GM23338 (cell line): ENCODE results near the gene SPNS1. TPM values are rescaled to one million over a fixed set of nuclear protein-coding genes. Genes with fewer than 3 reads are reported as not detected.

ENCODE experiments used
- ATAC-seq: fragments of 200-7000 bp; cut with Tn5 transposase; 3 replicates; pipeline ENCODE4 v1.9.1; 2020
- DNase-seq: peaks from one replicate; pipeline ENCODE4 v3.0.0-alpha.2; 2015; ENCODE audit warnings: low spot score
- H2AFZ ChIP-seq: fragments of 200-600 bp; sonication (generic); 2 replicates; pipeline ENCODE4 v1.8.0; 2016; ENCODE audit warnings: antibody characterized with exemption, mild to moderate bottlenecking, moderate library complexity
- H3F3A ChIP-seq: fragments of 200-600 bp; sonication (generic); replicated peaks from 2 replicates; pipeline ENCODE4 v1.8.0; 2017; ENCODE audit warnings: antibody characterized with exemption, mixed run types, low read depth
- H3K27ac ChIP-seq: fragments of 200-600 bp; sonication (generic); 2 replicates; pipeline ENCODE4 v1.6.1; 2016; ENCODE audit warnings: low read depth
- H3K27me3 ChIP-seq: fragments of 200-600 bp; sonication (generic); 2 replicates; pipeline ENCODE4 v1.8.0; 2016; ENCODE audit warnings: mild to moderate bottlenecking, mixed run types, moderate library complexity; ENCODE audit not compliant: insufficient read depth
- H3K36me3 ChIP-seq: fragments of 200-600 bp; sonication (generic); 2 replicates; pipeline ENCODE4 v1.8.0; 2016; ENCODE audit warnings: mild to moderate bottlenecking; ENCODE audit not compliant: insufficient read depth
- H3K4me1 ChIP-seq: fragments of 200-600 bp; sonication (generic); 2 replicates; pipeline ENCODE4 v1.8.0; 2016; ENCODE audit warnings: mild to moderate bottlenecking, moderate library complexity; ENCODE audit not compliant: insufficient read depth
- H3K4me2 ChIP-seq: fragments of 200-600 bp; sonication (generic); 2 replicates; pipeline ENCODE4 v1.7.1; 2017; ENCODE audit warnings: mixed run types
- H3K4me3 ChIP-seq: fragments of 200-600 bp; sonication (generic); 2 replicates; pipeline ENCODE4 v1.6.1; 2016; ENCODE audit warnings: mixed run types
- H3K79me2 ChIP-seq: fragments of 200-600 bp; sonication (generic); replicated peaks from 2 replicates; pipeline ENCODE4 v1.8.0; 2017; ENCODE audit warnings: mild to moderate bottlenecking; ENCODE audit not compliant: insufficient read depth
- H3K9me2 ChIP-seq: fragments of 200-600 bp; sonication (generic); 2 replicates; pipeline ENCODE4 v1.8.0; 2017; ENCODE audit not compliant: insufficient read depth
- H4K20me1 ChIP-seq: fragments of 200-600 bp; sonication (generic); replicated peaks from 2 replicates; pipeline ENCODE4 v1.8.0; 2017; ENCODE audit warnings: mild to moderate bottlenecking; ENCODE audit not compliant: insufficient read depth
- H3K27ac Mint-ChIP-seq: 2 replicates; pipeline ENCODE4 v1.8.0; 2020; ENCODE audit warnings: inconsistent platforms, mild to moderate bottlenecking, moderate library complexity, mixed read lengths
- H3K27me3 Mint-ChIP-seq: 3 replicates; pipeline ENCODE4 v1.8.0; 2022; ENCODE audit warnings: low read depth, mild to moderate bottlenecking, moderate library complexity, mixed read lengths, inconsistent platforms; ENCODE audit not compliant: insufficient read depth, poor library complexity
- H3K36me3 Mint-ChIP-seq: 3 replicates; pipeline ENCODE4 v1.8.0; 2021; ENCODE audit warnings: low read depth, mild to moderate bottlenecking, inconsistent platforms, moderate library complexity, mixed read lengths
- H3K4me1 Mint-ChIP-seq: 3 replicates; pipeline ENCODE4 v1.8.0; 2020; ENCODE audit warnings: mild to moderate bottlenecking, inconsistent platforms, mixed read lengths
- H3K4me3 Mint-ChIP-seq: 3 replicates; pipeline ENCODE4 v1.8.0; 2021; ENCODE audit warnings: moderate library complexity, mild to moderate bottlenecking, inconsistent platforms, mixed read lengths
- H3K9me3 Mint-ChIP-seq: 3 replicates; pipeline ENCODE4 v1.8.0; 2020; ENCODE audit warnings: moderate library complexity, mild to moderate bottlenecking, inconsistent platforms, mixed read lengths
- EZH2phosphoT487 ChIP-seq: fragments of 200-600 bp; sonication (generic); IDR thresholded peaks from one replicate; pipeline ENCODE4 v1.8.1; 2018; ENCODE audit warnings: antibody characterized with exemption; ENCODE audit not compliant: unreplicated experiment
- NANOG ChIP-seq: IDR thresholded peaks from 2 replicates; pipeline ENCODE4 v1.6.1; 2016; ENCODE audit warnings: antibody characterized with exemption, borderline replicate concordance
- REST ChIP-seq: IDR thresholded peaks from one replicate; pipeline ENCODE4 v1.6.1; 2018; ENCODE audit warnings: antibody characterized with exemption; ENCODE audit not compliant: unreplicated experiment
- STAT1 ChIP-seq: IDR thresholded peaks from one replicate; pipeline ENCODE4 v1.6.1; 2016; ENCODE audit warnings: antibody characterized with exemption; ENCODE audit not compliant: unreplicated experiment
- ZNF114 ChIP-seq: fragments of 250-450 bp; sonication (Bioruptor Pico); IDR thresholded peaks from 2 replicates; pipeline ENCODE4 v1.5.0; 2020; ENCODE audit warnings: mild to moderate bottlenecking, moderate library complexity
- polyA plus RNA-seq: library from polyadenylated mRNA; unstranded; fragments of >200 nt; fragmentation: Nextera tagmentation; extraction: Ambion mirVana; gene quantifications from 2 replicates; pipeline ENCODE4 v1.2.1, GENCODE V29; 2016
- total RNA-seq: library from RNA; depleted of rRNA; stranded (reverse); fragments of >200 nt; shearing (Covaris generic); gene quantifications from 2 replicates; pipeline ENCODE4 v1.2.3, GENCODE V29; 2014
- TF ChIP-seq, protein P1 (sequence below): IDR thresholded peaks from 2 replicates; pipeline ENCODE4 v1.6.1; 2016; ENCODE audit warnings: antibody characterized with exemption
- TF ChIP-seq, protein P2 (sequence below), 2 experiments: fragments of 200-600 bp in 1 of 2; sonication (generic) in 1 of 2; conservative IDR thresholded peaks; 2 replicates each; pipeline versions ENCODE4 v1.5.1 to v1.6.1; 2016 to 2017; ENCODE audit warnings: antibody characterized with exemption in 2 of 2, low read depth in 2 of 2, mild to moderate bottlenecking in 2 of 2, moderate library complexity in 1 of 2

The SPNS1 gene
- total and polyA plus RNA-seq, 2 experiments from 2014 or later, result 37.2 to 48.5 TPM

DNA sequence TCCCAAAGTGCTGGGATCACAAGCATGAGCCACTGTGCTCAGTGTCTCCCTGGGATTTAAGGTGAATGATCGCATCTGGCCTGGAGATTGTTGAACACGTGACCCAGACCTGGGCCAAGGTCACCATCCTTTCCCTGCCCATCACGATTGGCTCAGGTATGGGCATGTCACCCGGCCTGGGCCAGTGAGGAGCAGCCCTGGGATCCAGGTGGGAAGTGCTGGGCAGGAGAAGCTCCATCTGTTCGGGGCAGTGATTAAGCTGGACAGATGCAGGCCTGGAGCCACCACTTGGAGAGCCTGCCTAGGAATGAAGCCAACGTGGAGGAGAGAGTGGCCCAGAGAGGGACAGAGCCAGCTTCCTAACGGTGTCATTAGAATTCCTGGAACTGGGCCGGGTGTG, 17.1 kb downstream of the SPNS1 start:
- H3K4me2 ChIP-seq, result no peak overlapping the region
- H2AFZ ChIP-seq, result no peak overlapping the region
- Mint-ChIP-seq H3K4me1 (no peaks in the 10 kb centered on the region), H3K27me3 (peaks cover 9% of the 10 kb centered on the region), H3K9me3 (no peaks in the 10 kb centered on the region; the same call in 1 of the 3 replicates), H3K27ac (no peak overlapping the region; the same call in 1 of the 2 replicates), H3K36me3 (peaks cover 7% of the 10 kb centered on the region), H3K4me3 (no peak overlapping the region)
- no peaks in the 10 kb centered on the region for H3K9me2 ChIP-seq
- TF ChIP-seq STAT1, result no peak
- TF ChIP-seq, protein P1, sequence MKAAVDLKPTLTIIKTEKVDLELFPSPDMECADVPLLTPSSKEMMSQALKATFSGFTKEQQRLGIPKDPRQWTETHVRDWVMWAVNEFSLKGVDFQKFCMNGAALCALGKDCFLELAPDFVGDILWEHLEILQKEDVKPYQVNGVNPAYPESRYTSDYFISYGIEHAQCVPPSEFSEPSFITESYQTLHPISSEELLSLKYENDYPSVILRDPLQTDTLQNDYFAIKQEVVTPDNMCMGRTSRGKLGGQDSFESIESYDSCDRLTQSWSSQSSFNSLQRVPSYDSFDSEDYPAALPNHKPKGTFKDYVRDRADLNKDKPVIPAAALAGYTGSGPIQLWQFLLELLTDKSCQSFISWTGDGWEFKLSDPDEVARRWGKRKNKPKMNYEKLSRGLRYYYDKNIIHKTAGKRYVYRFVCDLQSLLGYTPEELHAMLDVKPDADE, result no peak
- TF ChIP-seq, protein P2, sequence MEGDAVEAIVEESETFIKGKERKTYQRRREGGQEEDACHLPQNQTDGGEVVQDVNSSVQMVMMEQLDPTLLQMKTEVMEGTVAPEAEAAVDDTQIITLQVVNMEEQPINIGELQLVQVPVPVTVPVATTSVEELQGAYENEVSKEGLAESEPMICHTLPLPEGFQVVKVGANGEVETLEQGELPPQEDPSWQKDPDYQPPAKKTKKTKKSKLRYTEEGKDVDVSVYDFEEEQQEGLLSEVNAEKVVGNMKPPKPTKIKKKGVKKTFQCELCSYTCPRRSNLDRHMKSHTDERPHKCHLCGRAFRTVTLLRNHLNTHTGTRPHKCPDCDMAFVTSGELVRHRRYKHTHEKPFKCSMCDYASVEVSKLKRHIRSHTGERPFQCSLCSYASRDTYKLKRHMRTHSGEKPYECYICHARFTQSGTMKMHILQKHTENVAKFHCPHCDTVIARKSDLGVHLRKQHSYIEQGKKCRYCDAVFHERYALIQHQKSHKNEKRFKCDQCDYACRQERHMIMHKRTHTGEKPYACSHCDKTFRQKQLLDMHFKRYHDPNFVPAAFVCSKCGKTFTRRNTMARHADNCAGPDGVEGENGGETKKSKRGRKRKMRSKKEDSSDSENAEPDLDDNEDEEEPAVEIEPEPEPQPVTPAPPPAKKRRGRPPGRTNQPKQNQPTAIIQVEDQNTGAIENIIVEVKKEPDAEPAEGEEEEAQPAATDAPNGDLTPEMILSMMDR (conservative IDR thresholded peaks at IDR 0.05; ENCODE audit: low read depth in 2 of 2), result no peak
- H3K79me2 ChIP-seq, result no peaks in the 10 kb centered on the region
- H3K4me1 ChIP-seq, result no peaks in the 10 kb centered on the region
- H3K4me3 ChIP-seq, result no peak overlapping the region
- H4K20me1 ChIP-seq, result no peaks in the 10 kb centered on the region
- no peaks in the 10 kb centered on the region for H3K27me3 ChIP-seq
- DNase-seq, result no peak
- no peak for ATAC-seq
- 0 out of 2 replicates have a peak, but pooled peaks cover 4% of the 10 kb centered on the region for H3K36me3 ChIP-seq
- H3K27ac ChIP-seq, result no peak overlapping the region
- no peaks in the 10 kb centered on the region for H3F3A ChIP-seq

DNA sequence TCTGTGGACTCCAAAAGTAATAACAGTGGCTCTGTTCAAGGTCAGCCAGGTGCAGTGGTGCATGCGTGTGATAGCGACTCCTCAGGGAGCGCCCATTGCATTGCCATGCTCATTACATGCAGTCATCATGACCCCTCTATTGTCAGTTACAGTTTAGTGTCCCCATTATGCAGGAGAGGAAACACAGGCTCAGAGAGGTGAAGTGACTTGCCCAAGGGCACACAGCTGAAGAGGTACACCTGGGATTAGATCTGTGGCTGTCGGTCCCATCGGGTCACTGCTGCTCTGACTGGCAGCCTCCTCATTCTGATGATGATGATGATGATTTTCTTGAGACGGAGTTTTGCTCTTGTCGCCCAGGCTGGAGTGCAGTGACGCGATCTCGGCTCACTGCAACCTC, 17.9 kb downstream of the SPNS1 start:
- H3K4me3 ChIP-seq, result no peak overlapping the region
- H3K4me2 ChIP-seq, result no peak overlapping the region
- no peak overlapping the region for H2AFZ ChIP-seq
- no peaks in the 10 kb centered on the region for H3K79me2 ChIP-seq
- H4K20me1 ChIP-seq, result no peaks in the 10 kb centered on the region
- no peak overlapping the region for H3K4me3 Mint-ChIP-seq
- no peaks in the 10 kb centered on the region for H3K4me1 ChIP-seq
- H3K9me2 ChIP-seq, result no peaks in the 10 kb centered on the region
- H3K27ac Mint-ChIP-seq, result no peak overlapping the region
- ATAC-seq (no peak), DNase-seq (no peak)
- no peak overlapping the region for H3K27ac ChIP-seq
- H3K36me3 ChIP-seq, result no peaks in the 10 kb centered on the region
- H3F3A ChIP-seq, result no peaks in the 10 kb centered on the region
- peaks cover 2% of the 10 kb centered on the region for H3K36me3 Mint-ChIP-seq
- H3K4me1 Mint-ChIP-seq, result no peaks in the 10 kb centered on the region
- H3K27me3 ChIP-seq, result no peaks in the 10 kb centered on the region
- peaks cover 9% of the 10 kb centered on the region for H3K27me3 Mint-ChIP-seq
- no peaks in the 10 kb centered on the region; the same call in 1 of the 3 replicates for H3K9me3 Mint-ChIP-seq
- no peak for TF ChIP-seq ZNF114 (CRISPR knock-in tag)
- TF ChIP-seq REST, result no peak
- no peak for TF ChIP-seq EZH2phosphoT487
- TF ChIP-seq, protein P1, result no peak
- no peak for TF ChIP-seq NANOG
